Epithelial cell of proximal tubule (primary cell): ENCODE measurements around the gene RXRA. TPM values are rescaled to one million over a fixed set of nuclear protein-coding genes. Genes with fewer than 3 reads are reported as not detected.

Source experiments
- DNase-seq: peaks from one replicate; pipeline ENCODE4 v3.0.0-alpha.2; 2011; ENCODE audit warnings: low read depth
- H3K4me3 ChIP-seq: 2 replicates; pipeline ENCODE4 v1.5.1; 2011; ENCODE audit warnings: low read depth, mild to moderate bottlenecking, low read length
- CTCF ChIP-seq: conservative IDR thresholded peaks from 2 replicates; pipeline ENCODE4 v1.5.1; 2012; ENCODE audit warnings: low read depth, mild to moderate bottlenecking, low read length
- total RNA-seq: library from RNA; depleted of rRNA; stranded (reverse); fragments of >200 nt; gene quantifications from 2 replicates; pipeline ENCODE4 v1.2.3, GENCODE V29; 2015

RXRA gene
- total RNA-seq, 1 donor from 2014 or later = 8.4 TPM

- no peak for TF ChIP-seq CTCF
- DNase-seq = no peak
- H3K4me3 ChIP-seq = no peak overlapping the region
Measured at GRCh38 chr9:134331186-134332025, 5.2 kb downstream of the RXRA start.

- H3K4me3 ChIP-seq = no peak overlapping the region
- DNase-seq = no peak
- TF ChIP-seq CTCF = no peak
Measured at GRCh38 chr9:134332266-134332665, 6.0 kb downstream of the RXRA start.

GRCh38 chr9:134332841-134333233, 6.6 kb downstream of the RXRA start:
- no peak for TF ChIP-seq CTCF
- DNase-seq = no peak
- no peak overlapping the region for H3K4me3 ChIP-seq

GRCh38 chr9:134333234-134333873, 7.1 kb downstream of the RXRA start:
- no peak for DNase-seq
- H3K4me3 ChIP-seq = peak overlapping the region; percentile 22
- TF ChIP-seq CTCF = no peak

- no peak for DNase-seq
- no peak for TF ChIP-seq CTCF
- H3K4me3 ChIP-seq = peak overlapping the region; percentile 6
Measured at GRCh38 chr9:134333874-134334581, 7.8 kb downstream of the RXRA start.

- DNase-seq = no peak
- TF ChIP-seq CTCF = no peak
Measured at GRCh38 chr9:134335061-134335460, 8.8 kb downstream of the RXRA start.

More at GRCh38 chr9:134335061-134335460, 8.8 kb downstream of the RXRA start:
- no peak overlapping the region for H3K4me3 ChIP-seq
